ENCODE measurements around the gene CCDC6.

GRCh38 chr10:59753267-59753666 lies 153.1 kb downstream of the CCDC6 start, which contains the start of gene MRLN:
- TF ChIP-seq POLR2AphosphoS5 (IDR thresholded peaks at IDR 0.05): no peak
- no peak for TF ChIP-seq CTCF (IDR thresholded peaks at IDR 0.05)

Measured in suprapubic skin (tissue), 3 donors.